Measurements from ENCODE around the gene ARHGAP32.

ARHGAP32 gene

GRCh38 chr11:128934351-128934750 lies 257.8 kb downstream of the ARHGAP32 start:
- H3K4me1 ChIP-seq (ENCODE audit: control insufficient read depth, low read length): no peaks in the 10 kb centered on the region
- no peak overlapping the region for H3K4me2 ChIP-seq (ENCODE audit: low read length)
- H3K79me2 ChIP-seq (ENCODE audit: control insufficient read depth, low read length): no peaks in the 10 kb centered on the region
- H3K9me2 ChIP-seq (replicated peaks; ENCODE audit: control insufficient read depth, low read length): no peaks in the 10 kb centered on the region
- no peaks in the 10 kb centered on the region for H3K27me3 ChIP-seq (ENCODE audit: control insufficient read depth, low read length)
- H3F3A ChIP-seq (ENCODE audit: control insufficient read depth, insufficient read depth): no peaks in the 10 kb centered on the region
- no peaks in the 10 kb centered on the region for H3K9me3 ChIP-seq (ENCODE audit: control insufficient read depth, insufficient read depth, low read length)
- no peaks in the 10 kb centered on the region for H4K20me1 ChIP-seq (ENCODE audit: control insufficient read depth, insufficient read depth, low read depth, low read length)
- no peak overlapping the region for H3K4me3 ChIP-seq (ENCODE audit: low read length)
- TF ChIP-seq CTCF (IDR thresholded peaks at IDR 0.05; ENCODE audit: low read depth, low read length, poor library complexity, severe bottlenecking) (no peak), EZH2phosphoT487 (IDR thresholded peaks at IDR 0.05; ENCODE audit: borderline replicate concordance, low read length) (no peak)
- no peak overlapping the region for H3K27ac ChIP-seq (ENCODE audit: low read depth, low read length)
- no peaks in the 10 kb centered on the region for H3K36me3 ChIP-seq (ENCODE audit: control insufficient read depth, low read length)

DNA sequence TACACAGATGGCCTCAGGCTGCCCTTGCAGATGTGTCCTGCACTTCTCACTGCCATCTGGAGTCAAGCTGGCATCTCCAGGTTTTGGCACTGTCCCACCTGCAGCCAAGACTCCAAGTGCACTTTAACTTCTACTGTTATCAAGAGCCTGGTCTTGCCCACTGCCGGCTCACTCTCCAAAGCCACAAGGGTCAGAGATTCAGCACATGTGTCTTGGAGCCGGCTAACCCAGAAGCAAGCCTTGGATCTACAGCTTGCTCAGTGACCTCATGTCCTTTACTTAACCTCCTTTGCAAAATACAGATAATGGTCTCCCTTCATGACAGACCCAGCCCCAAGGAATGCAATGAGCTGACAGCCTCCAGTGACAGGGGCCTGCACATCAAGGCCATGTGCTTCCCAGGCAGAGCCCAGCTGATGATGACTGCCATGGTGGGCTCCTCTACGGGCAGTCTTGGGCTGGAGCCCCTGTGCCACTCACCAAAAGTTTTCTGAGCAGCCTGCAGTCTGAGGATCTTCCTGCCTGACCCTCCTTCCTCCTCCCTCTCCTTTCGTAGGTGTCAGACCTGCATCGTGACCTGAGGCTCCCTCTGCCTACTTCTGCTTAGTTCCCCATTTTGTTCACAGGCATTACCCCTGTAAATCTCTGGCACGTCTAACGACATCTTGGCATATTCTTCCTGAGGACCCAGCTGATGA lies 258.5 kb downstream of the ARHGAP32 start:
- no peaks in the 10 kb centered on the region for H3F3A ChIP-seq (ENCODE audit: control insufficient read depth, insufficient read depth)
- no peaks in the 10 kb centered on the region for H3K27me3 ChIP-seq (ENCODE audit: control insufficient read depth, low read length)
- no peak overlapping the region for H3K27ac ChIP-seq (ENCODE audit: low read depth, low read length)
- H3K4me2 ChIP-seq (ENCODE audit: low read length): no peak overlapping the region
- no peaks in the 10 kb centered on the region for H3K79me2 ChIP-seq (ENCODE audit: control insufficient read depth, low read length)
- H3K9me3 ChIP-seq (ENCODE audit: control insufficient read depth, insufficient read depth, low read length): no peaks in the 10 kb centered on the region
- H3K36me3 ChIP-seq (ENCODE audit: control insufficient read depth, low read length): no peaks in the 10 kb centered on the region
- no peaks in the 10 kb centered on the region for H3K9me2 ChIP-seq (replicated peaks; ENCODE audit: control insufficient read depth, low read length)
- TF ChIP-seq CTCF (IDR thresholded peaks at IDR 0.05; ENCODE audit: low read depth, low read length, poor library complexity, severe bottlenecking): no peak
- no peak for TF ChIP-seq EZH2phosphoT487 (IDR thresholded peaks at IDR 0.05; ENCODE audit: borderline replicate concordance, low read length)
- no peak overlapping the region for H3K4me3 ChIP-seq (ENCODE audit: low read length)
- H3K4me1 ChIP-seq (ENCODE audit: control insufficient read depth, low read length): no peaks in the 10 kb centered on the region
- no peaks in the 10 kb centered on the region for H4K20me1 ChIP-seq (ENCODE audit: control insufficient read depth, insufficient read depth, low read depth, low read length)

DNA sequence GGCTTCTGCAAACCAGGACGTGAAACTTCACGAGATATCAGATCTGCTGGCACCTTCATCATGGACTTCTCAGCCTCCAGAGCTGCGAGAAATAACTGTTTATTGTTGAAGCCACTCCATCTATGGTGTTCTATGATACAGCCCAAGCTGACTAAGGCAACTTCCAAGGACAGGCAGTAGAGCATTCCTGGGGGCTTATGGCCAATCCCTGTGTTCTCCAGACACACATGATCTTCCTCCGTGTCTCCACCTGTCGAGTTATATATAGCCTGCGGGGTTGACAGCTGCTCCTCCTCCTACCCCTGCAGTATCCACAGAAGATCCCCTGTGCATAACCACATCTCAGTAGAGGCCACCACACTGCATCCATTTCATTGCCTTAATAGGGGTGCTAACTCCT lies 260.5 kb downstream of the ARHGAP32 start:
- H3K4me2 ChIP-seq (ENCODE audit: low read length): no peak overlapping the region
- H3K9me2 ChIP-seq (replicated peaks; ENCODE audit: control insufficient read depth, low read length): no peaks in the 10 kb centered on the region

More for the DNA sequence above, 260.5 kb downstream of the ARHGAP32 start:
- H3K9me3 ChIP-seq (ENCODE audit: control insufficient read depth, insufficient read depth, low read length): no peaks in the 10 kb centered on the region
- no peaks in the 10 kb centered on the region for H3F3A ChIP-seq (ENCODE audit: control insufficient read depth, insufficient read depth)
- H3K4me3 ChIP-seq (ENCODE audit: low read length): no peak overlapping the region
- H3K79me2 ChIP-seq (ENCODE audit: control insufficient read depth, low read length): no peaks in the 10 kb centered on the region
- TF ChIP-seq CTCF (IDR thresholded peaks at IDR 0.05; ENCODE audit: low read depth, low read length, poor library complexity, severe bottlenecking) (no peak), EZH2phosphoT487 (IDR thresholded peaks at IDR 0.05; ENCODE audit: borderline replicate concordance, low read length) (no peak)
- H3K4me1 ChIP-seq (ENCODE audit: control insufficient read depth, low read length): no peaks in the 10 kb centered on the region
- no peaks in the 10 kb centered on the region for H4K20me1 ChIP-seq (ENCODE audit: control insufficient read depth, insufficient read depth, low read depth, low read length)
- H3K27me3 ChIP-seq (ENCODE audit: control insufficient read depth, low read length): no peaks in the 10 kb centered on the region
- no peak overlapping the region for H3K27ac ChIP-seq (ENCODE audit: low read depth, low read length)
- H3K36me3 ChIP-seq (ENCODE audit: control insufficient read depth, low read length): no peaks in the 10 kb centered on the region

Measured in DOHH2 (cell line).